ENCODE data around the gene MRPL10. TPM values are rescaled to one million over a fixed set of nuclear protein-coding genes. Genes with fewer than 3 reads are reported as not detected.
A peak's percentile ranks its signal among the peaks of the same experiment; 100 is the strongest.

Gene MRPL10
- polyA plus RNA-seq, 2 of the 4 experiments (the other 2 are of a cell fraction), result 62.8 to 97.7 TPM

DNA sequence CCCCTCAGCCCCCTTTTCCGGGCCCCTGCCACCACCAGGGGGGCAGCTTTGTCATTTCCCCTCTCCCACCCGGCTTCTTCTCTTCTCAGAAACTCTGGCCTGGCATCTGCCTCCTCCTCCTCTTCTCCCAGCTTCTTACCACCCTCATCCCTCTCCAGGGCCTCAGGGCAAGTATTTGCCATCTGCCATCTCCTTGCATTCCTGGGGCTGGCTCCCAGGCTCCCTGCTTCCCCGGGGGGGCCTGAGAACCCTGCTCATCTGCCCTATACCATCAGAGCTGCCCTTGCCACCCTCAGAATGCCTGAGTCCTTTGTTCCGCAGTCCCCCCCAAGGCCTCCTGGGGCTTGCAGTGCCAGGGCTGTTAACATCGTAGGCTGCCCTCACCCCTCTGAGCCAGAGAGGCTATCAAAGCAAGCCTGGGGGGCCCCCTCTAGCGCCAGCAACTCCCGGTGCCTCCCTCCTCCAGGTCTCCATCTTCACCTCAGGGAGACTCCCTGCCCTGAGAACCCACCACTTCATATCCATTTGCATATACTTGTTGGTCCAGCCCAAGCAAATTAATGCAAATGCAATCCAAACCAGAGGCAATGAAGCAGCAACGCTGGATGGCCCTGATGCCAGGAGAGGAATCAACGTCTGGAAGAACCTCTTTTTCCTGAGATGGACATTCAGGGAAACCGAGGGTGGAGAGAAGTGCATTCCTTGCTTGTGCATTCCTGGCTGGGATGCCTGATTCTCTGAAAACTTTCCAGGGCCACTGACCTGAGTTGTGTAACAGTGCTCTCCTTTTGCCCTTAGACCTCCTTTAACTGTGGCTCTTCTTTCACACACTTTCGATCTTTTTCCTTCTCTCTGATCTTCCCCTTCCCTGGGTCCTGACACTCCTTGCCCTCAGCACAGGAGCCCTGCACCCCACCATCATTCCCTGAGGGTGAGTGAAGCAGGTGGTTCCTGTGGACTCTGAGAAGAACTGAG, 44.0 kb upstream of the MRPL10 start:
- Histone ChIP-seq H3K27ac (peak overlapping the region in 1 of 2 experiments; percentile 10; a peak in 1 of 6 replicates), H3K9me3 (no peaks in the 10 kb centered on the region), H3K4me3 (no peak overlapping the region), H3K4me2 (no peak overlapping the region), H3K4me1 (0 out of 3 replicates have a peak, but pooled peaks cover 6% of the 10 kb centered on the region)
- DNase-seq (ENCODE audit: low read depth in 1 of 2, low spot score in 1 of 2) (no peak), FAIRE-seq (no peak), ATAC-seq (peak; percentile 12 to 16; a peak in 2 of 6 replicates)
- ChIA-PET CTCF (interaction anchor here (1.0 to 17.0 kb wide), 3 partner anchors 11 to 29 kb away, joined by 3 to 224 read pairs (median 224); partner anchors contain the start of genes SCRN2 and SP6), POLR2A (interaction anchor here (0.7 kb wide), 1 partner anchor 20 kb away, joined by 5 read pairs; the partner anchor contains the start of gene SP2)
- TF ChIP-seq, protein P1, sequence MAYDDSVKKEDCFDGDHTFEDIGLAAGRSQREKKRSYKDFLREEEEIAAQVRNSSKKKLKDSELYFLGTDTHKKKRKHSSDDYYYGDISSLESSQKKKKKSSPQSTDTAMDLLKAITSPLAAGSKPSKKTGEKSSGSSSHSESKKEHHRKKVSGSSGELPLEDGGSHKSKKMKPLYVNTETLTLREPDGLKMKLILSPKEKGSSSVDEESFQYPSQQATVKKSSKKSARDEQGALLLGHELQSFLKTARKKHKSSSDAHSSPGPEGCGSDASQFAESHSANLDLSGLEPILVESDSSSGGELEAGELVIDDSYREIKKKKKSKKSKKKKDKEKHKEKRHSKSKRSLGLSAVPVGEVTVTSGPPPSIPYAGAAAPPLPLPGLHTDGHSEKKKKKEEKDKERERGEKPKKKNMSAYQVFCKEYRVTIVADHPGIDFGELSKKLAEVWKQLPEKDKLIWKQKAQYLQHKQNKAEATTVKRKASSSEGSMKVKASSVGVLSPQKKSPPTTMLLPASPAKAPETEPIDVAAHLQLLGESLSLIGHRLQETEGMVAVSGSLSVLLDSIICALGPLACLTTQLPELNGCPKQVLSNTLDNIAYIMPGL (CRISPR knock-in tag; IDR thresholded peaks at IDR 0.05; ENCODE audit: borderline replicate concordance), result no peak
- TF ChIP-seq ZFP36 (IDR thresholded peaks at IDR 0.05; ENCODE audit: borderline replicate concordance, partially characterized antibody) (no peak), RARB (CRISPR knock-in tag; IDR thresholded peaks at IDR 0.05) (no peak), TP53 (CRISPR knock-in tag; IDR thresholded peaks at IDR 0.05) (no peak), POLR2AphosphoS2 (conservative IDR thresholded peaks at IDR 0.05; ENCODE audit: low read length) (no peak), BHLHE40 (IDR thresholded peaks at IDR 0.05; ENCODE audit: low read depth, low read length) (no peak)
- TF ChIP-seq, protein P2, sequence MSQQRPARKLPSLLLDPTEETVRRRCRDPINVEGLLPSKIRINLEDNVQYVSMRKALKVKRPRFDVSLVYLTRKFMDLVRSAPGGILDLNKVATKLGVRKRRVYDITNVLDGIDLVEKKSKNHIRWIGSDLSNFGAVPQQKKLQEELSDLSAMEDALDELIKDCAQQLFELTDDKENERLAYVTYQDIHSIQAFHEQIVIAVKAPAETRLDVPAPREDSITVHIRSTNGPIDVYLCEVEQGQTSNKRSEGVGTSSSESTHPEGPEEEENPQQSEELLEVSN (IDR thresholded peaks at IDR 0.05; ENCODE audit: borderline replicate concordance, low read depth), result no peak
- TF ChIP-seq, protein P3, sequence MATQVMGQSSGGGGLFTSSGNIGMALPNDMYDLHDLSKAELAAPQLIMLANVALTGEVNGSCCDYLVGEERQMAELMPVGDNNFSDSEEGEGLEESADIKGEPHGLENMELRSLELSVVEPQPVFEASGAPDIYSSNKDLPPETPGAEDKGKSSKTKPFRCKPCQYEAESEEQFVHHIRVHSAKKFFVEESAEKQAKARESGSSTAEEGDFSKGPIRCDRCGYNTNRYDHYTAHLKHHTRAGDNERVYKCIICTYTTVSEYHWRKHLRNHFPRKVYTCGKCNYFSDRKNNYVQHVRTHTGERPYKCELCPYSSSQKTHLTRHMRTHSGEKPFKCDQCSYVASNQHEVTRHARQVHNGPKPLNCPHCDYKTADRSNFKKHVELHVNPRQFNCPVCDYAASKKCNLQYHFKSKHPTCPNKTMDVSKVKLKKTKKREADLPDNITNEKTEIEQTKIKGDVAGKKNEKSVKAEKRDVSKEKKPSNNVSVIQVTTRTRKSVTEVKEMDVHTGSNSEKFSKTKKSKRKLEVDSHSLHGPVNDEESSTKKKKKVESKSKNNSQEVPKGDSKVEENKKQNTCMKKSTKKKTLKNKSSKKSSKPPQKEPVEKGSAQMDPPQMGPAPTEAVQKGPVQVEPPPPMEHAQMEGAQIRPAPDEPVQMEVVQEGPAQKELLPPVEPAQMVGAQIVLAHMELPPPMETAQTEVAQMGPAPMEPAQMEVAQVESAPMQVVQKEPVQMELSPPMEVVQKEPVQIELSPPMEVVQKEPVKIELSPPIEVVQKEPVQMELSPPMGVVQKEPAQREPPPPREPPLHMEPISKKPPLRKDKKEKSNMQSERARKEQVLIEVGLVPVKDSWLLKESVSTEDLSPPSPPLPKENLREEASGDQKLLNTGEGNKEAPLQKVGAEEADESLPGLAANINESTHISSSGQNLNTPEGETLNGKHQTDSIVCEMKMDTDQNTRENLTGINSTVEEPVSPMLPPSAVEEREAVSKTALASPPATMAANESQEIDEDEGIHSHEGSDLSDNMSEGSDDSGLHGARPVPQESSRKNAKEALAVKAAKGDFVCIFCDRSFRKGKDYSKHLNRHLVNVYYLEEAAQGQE (IDR thresholded peaks at IDR 0.05), result no peak
- 46% methylated on average over 11 of the region's 11 CpGs for WGBS (ENCODE audit: missing lambda C conversion rate)

DNA sequence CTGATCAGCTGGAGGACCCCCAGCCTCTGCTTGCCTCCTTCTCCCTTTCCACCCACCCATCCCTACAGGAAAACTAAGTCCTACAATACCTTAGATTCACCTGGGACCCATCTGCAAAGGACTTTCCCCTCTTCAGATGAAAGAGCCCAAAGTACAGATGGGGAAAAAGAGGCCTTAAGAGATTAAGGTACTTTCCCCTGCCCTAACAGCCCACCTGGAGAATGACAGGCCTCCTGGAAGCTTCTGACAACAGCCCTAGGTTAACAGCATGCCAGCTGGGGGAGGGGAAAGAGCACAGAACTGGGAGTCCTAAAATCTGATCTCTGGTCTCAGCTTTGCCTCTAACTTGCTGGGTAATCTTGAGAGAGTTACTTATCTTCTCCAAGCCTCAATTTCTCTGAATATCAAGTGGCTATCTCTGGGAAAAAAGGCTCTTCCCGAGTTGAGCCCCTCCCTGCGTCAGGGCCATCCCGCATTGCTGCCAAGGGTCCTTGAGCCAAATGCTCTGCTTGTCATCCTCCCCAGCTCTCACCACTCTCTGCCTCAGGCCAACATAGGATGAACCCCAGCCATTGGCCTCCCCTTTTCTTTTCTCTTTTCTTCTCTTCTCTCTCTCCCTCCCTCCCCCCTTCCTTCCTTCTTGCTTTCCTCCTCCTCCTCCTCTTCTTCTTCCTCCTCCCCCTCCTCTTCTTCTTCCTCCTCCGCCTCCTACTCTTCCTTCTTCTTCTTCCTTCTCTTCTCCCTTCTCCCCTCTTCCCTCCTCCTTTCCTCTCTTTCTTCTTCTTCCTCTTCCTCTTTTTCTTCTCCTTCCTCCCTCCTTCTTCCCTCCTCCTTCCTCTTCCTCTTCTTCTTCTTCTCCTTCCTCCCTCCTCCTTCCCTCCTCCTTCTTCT, 42.1 kb upstream of the MRPL10 start:
- TF ChIP-seq EHF (CRISPR knock-in tag; IDR thresholded peaks at IDR 0.05), result no peak
- no peak for TF ChIP-seq HOXB13 (CRISPR knock-in tag; IDR thresholded peaks at IDR 0.05; ENCODE audit: low read depth)
- TF ChIP-seq HEYL (CRISPR knock-in tag; IDR thresholded peaks at IDR 0.05), result no peak
- TF ChIP-seq CBX2 (IDR thresholded peaks at IDR 0.05; ENCODE audit: borderline replicate concordance, low read depth), result no peak
- TF ChIP-seq, protein P4, sequence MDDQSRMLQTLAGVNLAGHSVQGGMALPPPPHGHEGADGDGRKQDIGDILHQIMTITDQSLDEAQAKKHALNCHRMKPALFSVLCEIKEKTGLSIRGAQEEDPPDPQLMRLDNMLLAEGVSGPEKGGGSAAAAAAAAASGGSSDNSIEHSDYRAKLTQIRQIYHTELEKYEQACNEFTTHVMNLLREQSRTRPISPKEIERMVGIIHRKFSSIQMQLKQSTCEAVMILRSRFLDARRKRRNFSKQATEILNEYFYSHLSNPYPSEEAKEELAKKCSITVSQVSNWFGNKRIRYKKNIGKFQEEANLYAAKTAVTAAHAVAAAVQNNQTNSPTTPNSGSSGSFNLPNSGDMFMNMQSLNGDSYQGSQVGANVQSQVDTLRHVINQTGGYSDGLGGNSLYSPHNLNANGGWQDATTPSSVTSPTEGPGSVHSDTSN (IDR thresholded peaks at IDR 0.05), result no peak
- no peak for TF ChIP-seq FOSL2 (IDR thresholded peaks at IDR 0.05)
- TF ChIP-seq FOSL2 (CRISPR knock-in tag; IDR thresholded peaks at IDR 0.05), result no peak
- TF ChIP-seq, protein P5, sequence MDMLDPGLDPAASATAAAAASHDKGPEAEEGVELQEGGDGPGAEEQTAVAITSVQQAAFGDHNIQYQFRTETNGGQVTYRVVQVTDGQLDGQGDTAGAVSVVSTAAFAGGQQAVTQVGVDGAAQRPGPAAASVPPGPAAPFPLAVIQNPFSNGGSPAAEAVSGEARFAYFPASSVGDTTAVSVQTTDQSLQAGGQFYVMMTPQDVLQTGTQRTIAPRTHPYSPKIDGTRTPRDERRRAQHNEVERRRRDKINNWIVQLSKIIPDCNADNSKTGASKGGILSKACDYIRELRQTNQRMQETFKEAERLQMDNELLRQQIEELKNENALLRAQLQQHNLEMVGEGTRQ (IDR thresholded peaks at IDR 0.05), result no peak
- no peak for TF ChIP-seq MAZ (IDR thresholded peaks at IDR 0.05; ENCODE audit: borderline replicate concordance, low read depth, low read length)
- no peak overlapping the region for H3K4me3 ChIP-seq
- FAIRE-seq (no peak), DNase-seq (ENCODE audit: low read depth in 1 of 2, low spot score in 1 of 2) (no peak), ATAC-seq (no peak)
- H3K4me2 ChIP-seq, result no peak overlapping the region
- no peaks in the 10 kb centered on the region for H3K9me3 ChIP-seq
- ChIA-PET CTCF (interaction anchor here (0.9 to 17.0 kb wide), 4 partner anchors 10 to 42 kb away, joined by 4 to 224 read pairs (median 116); partner anchors contain the start of genes LRRC46, MRPL10, SCRN2 and SP6), POLR2A (interaction anchor here (1.0 kb wide), 1 partner anchor 22 kb away, joined by 3 read pairs; no protein-coding TSS in a partner anchor)
- H3K27ac ChIP-seq, result no peak overlapping the region; a peak in 1 of 6 replicates
- WGBS (ENCODE audit: missing lambda C conversion rate), result 58% methylated on average over 4 of the region's 4 CpGs
- 0 out of 3 replicates have a peak, but pooled peaks cover 6% of the 10 kb centered on the region for H3K4me1 ChIP-seq
